ENCODE measurements around the gene C16orf90.
"Not testable (repeated sequence)": the region's sequence is repeated elsewhere in the genome, so short reads cannot be mapped to it uniquely, and the experiment has no call there.

The C16orf90 gene

DNA sequence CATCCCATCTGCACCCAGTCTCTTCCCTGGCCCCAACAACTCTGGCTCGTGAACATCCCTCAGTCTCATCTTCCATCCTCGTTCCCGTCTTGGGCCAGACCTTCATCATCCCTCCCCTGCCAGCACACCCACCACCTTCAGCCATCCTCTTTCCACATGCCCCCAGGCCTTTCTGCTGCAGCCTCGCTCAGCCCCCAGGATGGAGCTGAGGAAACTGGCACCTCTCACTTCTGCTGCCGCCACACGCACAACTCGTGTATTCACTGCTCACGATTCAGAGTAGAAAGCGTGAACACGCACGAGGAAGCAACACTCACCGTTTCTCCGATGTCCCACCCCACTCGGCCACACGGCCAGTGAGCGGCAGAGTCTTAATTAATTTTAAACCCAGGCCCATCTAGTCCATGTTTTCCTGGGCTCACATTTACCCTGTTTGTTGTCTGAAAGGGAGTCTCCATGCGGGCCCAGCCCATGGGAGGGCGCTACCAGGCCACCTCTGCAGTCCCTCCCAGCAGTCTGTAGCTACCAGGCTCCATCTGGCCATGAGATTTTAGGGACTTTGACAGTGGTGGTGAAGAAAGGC is 12.5 kb downstream of the C16orf90 start:
- DNase-seq: no peak

DNA sequence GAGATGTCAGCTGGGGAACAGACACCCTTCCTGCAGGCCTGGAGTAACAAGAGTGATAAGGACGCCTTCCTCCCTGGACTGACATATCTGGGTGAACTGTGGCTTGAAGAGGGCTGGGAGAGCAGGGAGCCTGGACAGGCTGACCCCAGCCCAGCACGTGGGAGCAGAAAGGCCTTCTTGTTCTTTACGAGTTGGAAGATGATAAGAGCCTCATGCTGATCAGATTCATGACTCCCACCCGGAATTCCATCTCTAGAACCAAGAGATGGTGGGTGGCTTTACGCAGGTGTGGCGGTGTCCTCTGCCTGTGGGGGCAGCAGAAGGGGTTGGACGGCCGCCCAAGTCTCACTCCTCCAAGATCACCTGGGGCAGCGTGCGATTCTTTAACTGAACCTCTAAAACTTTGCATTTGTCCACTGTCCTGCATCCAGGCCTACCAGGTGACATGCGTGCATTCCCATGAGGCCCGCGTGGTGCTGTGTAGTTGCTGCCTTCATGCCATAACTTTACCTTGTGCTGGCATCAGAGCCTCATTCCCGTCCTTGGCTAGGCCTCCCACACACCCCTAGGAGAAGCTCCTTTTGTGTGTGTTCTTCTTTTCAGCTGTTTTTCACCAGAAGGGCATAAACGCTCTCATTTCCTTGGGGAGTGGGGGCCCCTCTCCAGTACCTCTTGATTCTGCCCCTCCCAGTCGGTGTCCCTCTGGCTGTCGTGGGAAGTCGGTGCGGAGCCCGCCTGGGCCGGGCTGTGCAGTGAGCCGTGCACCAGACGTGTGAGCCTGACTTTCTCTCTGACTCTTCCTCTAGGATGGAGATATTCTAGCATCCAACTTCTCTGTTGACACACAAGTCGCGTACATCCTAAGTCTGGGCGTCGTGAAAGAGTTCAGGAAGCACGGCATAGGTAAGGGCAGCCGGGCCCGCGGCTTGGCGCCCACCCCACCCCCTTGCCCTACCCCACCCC is 13.3 kb downstream of the C16orf90 start:
- no peak for DNase-seq

- no peak for DNase-seq
Measured at GRCh38 chr16:3480901-3481695, 14.2 kb downstream of the C16orf90 start.

DNA sequence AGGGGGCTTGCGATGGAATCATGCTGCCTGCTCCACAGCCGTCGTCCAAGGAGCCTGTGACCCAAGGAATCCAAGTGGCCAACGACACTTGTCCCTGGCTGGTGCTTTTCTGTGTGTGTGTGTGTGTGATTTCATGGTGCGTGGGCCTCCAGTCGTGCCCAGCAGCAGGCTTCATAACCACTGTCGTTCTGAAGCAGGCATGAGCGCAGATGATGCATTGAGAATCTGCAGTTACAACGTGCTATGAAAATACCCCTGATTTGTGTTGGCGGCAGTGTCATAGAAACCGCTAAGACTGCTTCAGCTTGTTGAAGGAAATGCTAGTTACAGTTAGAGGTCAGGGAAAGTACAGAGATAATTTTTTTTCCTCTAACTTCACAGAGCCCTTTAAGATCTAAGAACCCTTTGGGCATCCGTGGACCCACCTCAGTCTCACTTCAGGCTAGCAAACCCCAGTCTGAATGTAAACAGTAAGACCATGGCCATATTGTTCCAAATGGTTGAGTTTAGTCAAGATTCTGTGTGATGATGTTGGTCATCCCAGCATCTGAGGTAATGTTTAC is 15.6 kb downstream of the C16orf90 start:
- no peak for DNase-seq

DNA sequence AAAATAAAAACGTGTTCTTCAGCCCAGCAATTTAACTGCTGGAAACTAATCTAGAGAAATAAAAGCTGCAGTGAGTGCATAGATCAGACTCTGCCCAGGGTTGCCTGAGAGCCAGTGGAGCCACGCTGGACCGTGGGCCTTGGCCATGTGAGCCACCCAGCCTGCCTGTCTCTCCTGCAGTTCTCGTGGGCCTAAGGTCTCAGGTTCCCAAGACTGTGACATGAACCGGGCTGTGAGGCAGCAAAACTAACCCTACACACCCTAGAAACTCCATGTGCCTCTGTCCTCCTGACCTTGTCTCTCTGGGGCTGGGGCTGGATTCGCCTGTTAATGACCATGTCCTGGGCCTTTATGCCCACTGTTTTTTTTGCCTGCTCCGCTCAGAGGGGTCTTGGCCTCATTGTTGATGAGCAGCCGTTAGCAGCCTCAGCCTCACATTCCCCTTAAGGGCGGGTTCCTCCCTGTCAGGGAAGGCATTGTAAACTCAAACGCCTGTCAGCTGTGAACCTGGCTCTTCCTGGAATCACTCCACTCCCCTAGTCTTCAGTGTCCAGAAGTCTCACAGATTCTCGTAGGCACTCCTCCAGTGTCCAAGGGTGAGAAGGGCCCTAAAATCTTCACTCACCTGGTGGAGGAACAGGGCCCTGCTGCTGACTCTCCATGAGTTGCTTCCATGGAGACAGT is 16.9 kb downstream of the C16orf90 start:
- DNase-seq: no peak

GRCh38 chr16:3476409-3476808 is 18.9 kb downstream of the C16orf90 start:
- no peak for DNase-seq

- DNase-seq: no peak
Measured at GRCh38 chr16:3475604-3476375, 19.5 kb downstream of the C16orf90 start.

- DNase-seq: not testable (repeated sequence)
Measured at GRCh38 chr16:3474870-3475269, 20.4 kb downstream of the C16orf90 start.

DNA sequence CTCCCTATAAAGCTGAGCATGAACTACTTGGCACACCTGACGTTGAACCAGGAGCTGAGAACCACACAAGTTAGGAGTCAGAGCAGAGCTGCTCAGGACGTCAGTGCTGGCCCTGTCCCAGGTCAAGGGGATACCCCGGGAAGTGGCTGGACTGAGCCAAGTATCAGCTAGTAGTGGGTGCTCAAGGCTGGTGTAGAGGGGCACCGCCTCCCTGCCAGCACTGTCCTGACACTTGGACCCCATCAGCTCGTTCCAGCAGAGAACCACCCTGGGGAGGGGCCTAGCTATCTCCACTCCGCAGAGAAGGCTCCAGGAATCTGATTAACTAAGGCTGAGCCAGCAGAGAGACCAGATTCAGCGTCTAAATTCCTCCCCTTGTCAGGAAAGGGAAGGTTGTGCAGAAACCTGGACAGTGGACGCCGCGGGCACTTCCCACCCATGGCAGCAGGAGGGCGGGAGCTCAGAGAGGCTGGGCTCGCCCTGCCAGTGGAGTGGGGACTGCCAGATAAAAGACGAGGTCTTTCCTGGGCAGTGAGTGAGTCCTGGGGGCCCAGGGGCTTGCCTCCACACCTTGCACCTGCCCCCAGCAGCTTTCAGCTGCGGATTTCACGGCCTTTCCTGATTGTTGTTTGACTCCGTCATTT is 21.0 kb downstream of the C16orf90 start:
- no peak for DNase-seq

- DNase-seq: not testable (repeated sequence)
Measured at GRCh38 chr16:3473596-3473943, 21.7 kb downstream of the C16orf90 start.

GRCh38 chr16:3472878-3473595 is 22.3 kb downstream of the C16orf90 start:
- DNase-seq: no peak

DNA sequence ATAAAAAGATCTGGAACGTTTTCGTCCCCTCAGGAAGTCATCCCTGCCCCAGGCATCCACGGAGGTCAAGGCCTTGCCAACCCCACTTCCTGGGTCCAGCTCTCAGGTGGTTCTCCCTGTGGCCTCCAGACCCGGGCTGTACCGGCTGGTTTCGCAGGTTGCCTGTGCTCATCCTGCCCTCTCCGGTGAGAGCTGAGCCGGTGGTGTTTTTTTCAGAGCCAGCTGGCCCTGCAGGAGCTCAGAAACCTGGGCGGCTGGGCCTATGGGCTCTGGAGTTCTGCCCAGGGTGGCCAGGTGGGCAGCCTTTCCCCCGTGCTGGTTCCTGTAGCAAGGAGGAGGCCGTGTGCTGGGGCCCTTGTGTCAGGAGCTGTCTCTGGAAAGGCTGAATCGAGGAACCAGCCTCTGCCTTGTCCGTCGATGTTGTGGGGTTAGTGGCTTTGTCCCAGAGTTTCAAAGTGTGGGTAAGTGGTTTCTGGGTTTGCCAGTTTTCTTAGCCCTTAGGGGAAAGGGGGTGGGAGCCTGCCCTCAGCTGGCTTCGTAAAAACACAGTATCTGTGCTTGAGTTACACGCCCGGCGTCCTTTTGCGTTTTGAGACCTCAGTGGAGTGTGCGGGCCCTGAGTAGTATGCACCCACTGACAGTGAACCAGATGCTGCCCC is 23.6 kb downstream of the C16orf90 start:
- DNase-seq: no peak

- DNase-seq: no peak
Measured at GRCh38 chr16:3470723-3471122, 24.6 kb downstream of the C16orf90 start.

DNA sequence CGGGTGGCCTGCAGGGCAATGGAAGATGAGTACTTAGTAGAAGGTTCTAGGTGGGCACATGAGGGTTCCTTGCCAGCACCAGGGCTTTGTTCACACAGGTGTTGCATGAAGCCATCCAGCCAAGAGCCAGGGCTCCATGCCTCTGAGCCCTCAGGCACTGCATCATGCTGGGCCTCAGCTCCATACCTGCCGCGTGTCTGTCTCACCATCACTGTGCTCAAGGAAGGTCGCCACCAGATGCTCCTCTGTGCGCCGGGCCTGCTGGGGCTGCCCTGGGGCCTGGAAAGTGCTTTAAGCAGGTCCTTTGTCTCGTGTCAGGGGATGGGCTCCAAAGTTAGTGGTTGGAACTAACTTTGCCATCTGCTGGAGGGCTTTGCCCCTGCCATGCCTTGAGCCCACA is 25.6 kb downstream of the C16orf90 start:
- DNase-seq: no peak

DNA sequence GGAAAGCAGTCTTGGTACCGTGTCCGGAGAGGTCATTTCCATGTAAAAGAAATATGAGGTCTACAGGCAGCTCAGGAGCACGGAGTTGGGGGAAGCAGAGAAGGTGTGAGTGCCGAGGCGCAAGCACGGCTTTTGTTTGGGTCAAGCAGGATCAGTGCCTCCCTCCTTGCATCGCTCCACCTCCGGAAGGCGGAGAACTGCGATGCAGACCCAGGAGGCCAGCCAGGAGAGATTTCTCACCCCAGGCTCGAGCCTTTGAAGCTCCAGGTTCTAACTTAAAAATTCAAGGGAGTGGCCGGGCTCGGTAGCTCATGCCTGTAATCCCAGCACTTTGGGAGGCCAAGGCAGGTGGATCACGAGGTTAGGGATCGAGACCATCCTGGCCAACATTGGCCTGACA is 26.8 kb downstream of the C16orf90 start:
- no peak for DNase-seq

- no peak for DNase-seq
Measured at GRCh38 chr16:3467921-3468320, 27.4 kb downstream of the C16orf90 start.

DNA sequence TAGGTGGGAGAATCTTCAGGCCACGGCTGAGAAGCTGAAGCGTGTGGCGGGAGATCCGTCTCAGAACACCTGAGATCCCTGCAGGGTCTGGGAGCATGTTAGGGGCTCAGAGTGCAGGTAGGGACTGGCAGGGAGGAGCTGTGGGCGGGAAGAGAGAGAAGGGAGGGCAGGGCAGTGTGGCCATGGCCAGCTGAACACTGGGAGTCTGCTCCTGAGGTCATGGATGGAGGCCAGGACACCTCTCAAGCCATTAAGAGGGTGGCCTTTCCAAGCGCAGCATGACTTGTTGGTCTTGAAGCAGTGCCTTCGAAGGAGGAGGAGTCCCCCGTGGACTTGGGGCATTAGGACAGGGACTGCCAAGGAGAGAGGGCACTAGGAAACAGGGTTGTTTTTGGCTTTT is 28.1 kb downstream of the C16orf90 start:
- DNase-seq: no peak

DNA sequence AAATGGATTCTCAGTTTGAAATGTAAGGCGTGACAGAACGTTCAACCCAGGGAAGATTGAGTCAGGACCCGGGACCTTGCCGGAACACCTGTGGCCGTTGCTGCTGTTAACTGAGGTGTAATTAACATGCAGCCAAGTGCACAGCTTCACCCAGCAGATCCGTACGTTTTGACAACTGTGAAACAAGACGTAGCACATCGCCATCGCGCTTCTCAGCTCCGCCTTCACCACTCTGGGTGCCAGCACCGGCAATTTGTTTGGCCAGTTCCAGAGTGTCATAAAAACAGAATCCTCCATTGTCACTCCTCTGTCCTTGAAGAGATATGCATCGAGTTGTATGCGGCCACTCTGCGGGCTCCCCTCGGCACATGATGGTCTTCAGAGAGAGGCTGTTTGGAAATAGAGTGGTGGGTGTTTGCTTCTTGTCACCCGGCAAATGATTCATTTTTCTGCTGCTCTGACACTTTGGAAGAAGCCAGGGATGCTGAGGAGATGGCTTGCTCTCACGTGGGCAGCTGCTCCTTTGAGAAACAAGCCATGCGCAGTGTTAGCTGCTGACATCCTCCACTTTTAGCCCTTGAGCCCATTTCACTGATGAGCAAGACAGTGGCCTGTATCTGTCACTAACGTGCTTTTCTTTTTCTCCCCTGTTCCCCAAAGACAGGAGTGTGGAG is 29.2 kb downstream of the C16orf90 start:
- DNase-seq: no peak

DNA sequence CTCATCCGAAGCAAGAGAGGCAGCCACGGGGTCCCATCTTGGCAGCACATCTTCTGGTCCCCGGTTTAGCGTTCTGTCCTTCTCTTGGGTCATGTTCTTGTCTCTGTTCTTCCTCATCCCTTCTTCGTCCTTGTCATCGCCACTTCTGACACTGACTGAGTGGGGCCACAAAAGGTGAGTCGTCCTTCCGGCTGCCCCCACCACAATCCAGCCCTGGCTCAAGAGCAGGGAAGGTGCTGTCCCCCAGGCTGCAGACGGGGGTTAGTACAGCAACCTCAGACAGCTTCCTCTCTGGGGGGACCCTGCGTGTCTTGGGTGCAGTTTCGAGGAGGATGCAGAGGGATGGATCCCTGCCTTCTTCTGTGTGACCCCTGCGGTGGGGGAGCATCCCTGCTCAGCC is 30.0 kb downstream of the C16orf90 start:
- no peak for DNase-seq

Measured in eye (tissue), 1 donor.